Gastroesophageal sphincter (tissue), 4 donors: Measurements from ENCODE around the gene RPGRIP1. TPM values are rescaled to one million over a fixed set of nuclear protein-coding genes. Genes with fewer than 3 reads are reported as not detected.

Experiments
- ATAC-seq: fragments of 150-250 bp; one replicate; pipeline ENCODE4 v1.9.1; 2016; ENCODE audit warnings: mild to moderate bottlenecking, moderate library complexity
- H3K27ac ChIP-seq, 4 donors: fragments of 200-600 bp; sonication (generic) in 3 of 4; 1 replicate in 3 of 4; 2 replicates in 1 of 4; pipeline ENCODE4 v1.5.1; 2016 to 2019
- H3K27me3 ChIP-seq: fragments of 200-600 bp; sonication (generic); one replicate; pipeline ENCODE4 v1.5.1; 2019
- H3K36me3 ChIP-seq, 2 donors: fragments of 200-600 bp; sonication (generic); one replicate each; pipeline ENCODE4 v1.5.1; 2019; ENCODE audit warnings: control low read depth in 1 of 2
- H3K4me1 ChIP-seq, 3 donors: fragments of 200-600 bp; sonication (generic); 1 replicate in 2 of 3; 2 replicates in 1 of 3; pipeline ENCODE4 v1.5.1; 2016 to 2019; ENCODE audit warnings: control low read depth in 2 of 3
- H3K4me3 ChIP-seq, 2 donors: fragments of 200-600 bp; sonication (generic); one replicate each; pipeline ENCODE4 v1.5.1; 2019; ENCODE audit warnings: mild to moderate bottlenecking in 1 of 2, moderate library complexity in 1 of 2
- H3K9me3 ChIP-seq, 3 donors: fragments of 200-600 bp; sonication (generic); one replicate each; pipeline ENCODE4 v1.5.1; 2017 to 2019; ENCODE audit warnings: control low read depth in 2 of 3
- EP300 ChIP-seq: sonication (generic); formaldehyde crosslinking; IDR thresholded peaks from one replicate; pipeline ENCODE4 v1.6.1; 2017; ENCODE audit warnings: antibody characterized with exemption, mild to moderate bottlenecking
- POLR2A ChIP-seq, 2 donors: fragments of 450-650 bp; IDR thresholded peaks; one replicate each; pipeline ENCODE4 v1.6.1; 2017; ENCODE audit warnings: antibody characterized with exemption in 2 of 2, mild to moderate bottlenecking in 2 of 2, moderate library complexity in 1 of 2
- POLR2AphosphoS5 ChIP-seq: sonication (generic); formaldehyde crosslinking; IDR thresholded peaks from one replicate; pipeline ENCODE4 v1.6.1; 2017; ENCODE audit warnings: antibody characterized with exemption
- WGBS, 2 donors: methylation state at CpG; one replicate each; pipeline ENCODE4 v1.1.5; 2018; ENCODE audit warnings: low coverage in 1 of 2; 5-methylcytosine and 5-hydroxymethylcytosine counted together
- total RNA-seq, 4 donors: library from RNA; depleted of rRNA; stranded (reverse); fragments of >200 nt; gene quantifications; one replicate each; pipeline ENCODE4 v1.1.0, GENCODE V29; 2016
- TF ChIP-seq, protein P1 (sequence below), 4 experiments: fragments of 200-600 bp in 2 of 4; fragments of 450-650 bp in 2 of 4; sonication (generic) in 1 of 4; IDR thresholded peaks; one replicate each; pipeline ENCODE4 v1.5.1; 2017 to 2019; ENCODE audit warnings: antibody characterized with exemption in 4 of 4, mild to moderate bottlenecking in 2 of 4, moderate library complexity in 2 of 4

Gene RPGRIP1
- total RNA-seq, 4 donors from 2014 or later = 0.13 to 0.62 (median 0.23) TPM; not detected in 1

DNA sequence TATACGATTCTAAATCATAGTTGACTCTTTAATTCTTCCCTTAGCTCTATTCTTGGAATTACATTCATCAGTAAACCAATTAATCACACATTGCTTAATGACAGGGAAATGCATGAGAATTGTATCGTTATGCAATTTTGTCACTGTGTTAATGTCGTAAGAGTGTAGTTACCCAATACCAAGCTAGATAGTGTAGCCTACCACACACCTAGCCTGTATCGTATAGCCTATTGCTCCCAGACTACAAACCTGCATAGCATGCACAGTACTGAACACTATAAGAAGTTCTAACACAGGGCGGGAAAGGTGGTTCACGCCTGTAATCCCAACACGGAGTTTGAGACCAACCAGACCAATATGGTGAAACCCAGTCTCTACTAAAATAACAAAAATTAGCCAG is 35.3 kb upstream of the RPGRIP1 start:
- Histone ChIP-seq H3K9me3 (no peaks in the 10 kb centered on the region), H3K4me1 (peaks cover 6 to 79% (median 6%) of the 10 kb centered on the region in 3 donors), H3K4me3 (no peak overlapping the region), H3K36me3 (peaks cover 0 to 31% of the 10 kb centered on the region in 2 donors), H3K27ac (no peak overlapping the region), H3K27me3 (no peaks in the 10 kb centered on the region)
- 61 to 76% methylated on average over 5 to 7 of the region's 7 CpGs for WGBS, 2 donors
- TF ChIP-seq, protein P1, sequence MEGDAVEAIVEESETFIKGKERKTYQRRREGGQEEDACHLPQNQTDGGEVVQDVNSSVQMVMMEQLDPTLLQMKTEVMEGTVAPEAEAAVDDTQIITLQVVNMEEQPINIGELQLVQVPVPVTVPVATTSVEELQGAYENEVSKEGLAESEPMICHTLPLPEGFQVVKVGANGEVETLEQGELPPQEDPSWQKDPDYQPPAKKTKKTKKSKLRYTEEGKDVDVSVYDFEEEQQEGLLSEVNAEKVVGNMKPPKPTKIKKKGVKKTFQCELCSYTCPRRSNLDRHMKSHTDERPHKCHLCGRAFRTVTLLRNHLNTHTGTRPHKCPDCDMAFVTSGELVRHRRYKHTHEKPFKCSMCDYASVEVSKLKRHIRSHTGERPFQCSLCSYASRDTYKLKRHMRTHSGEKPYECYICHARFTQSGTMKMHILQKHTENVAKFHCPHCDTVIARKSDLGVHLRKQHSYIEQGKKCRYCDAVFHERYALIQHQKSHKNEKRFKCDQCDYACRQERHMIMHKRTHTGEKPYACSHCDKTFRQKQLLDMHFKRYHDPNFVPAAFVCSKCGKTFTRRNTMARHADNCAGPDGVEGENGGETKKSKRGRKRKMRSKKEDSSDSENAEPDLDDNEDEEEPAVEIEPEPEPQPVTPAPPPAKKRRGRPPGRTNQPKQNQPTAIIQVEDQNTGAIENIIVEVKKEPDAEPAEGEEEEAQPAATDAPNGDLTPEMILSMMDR (IDR thresholded peaks at IDR 0.05) = no peak
- TF ChIP-seq POLR2AphosphoS5 (no peak), EP300 (no peak), POLR2A (IDR thresholded peaks at IDR 0.05) (no peak)
- ATAC-seq = no peak

DNA sequence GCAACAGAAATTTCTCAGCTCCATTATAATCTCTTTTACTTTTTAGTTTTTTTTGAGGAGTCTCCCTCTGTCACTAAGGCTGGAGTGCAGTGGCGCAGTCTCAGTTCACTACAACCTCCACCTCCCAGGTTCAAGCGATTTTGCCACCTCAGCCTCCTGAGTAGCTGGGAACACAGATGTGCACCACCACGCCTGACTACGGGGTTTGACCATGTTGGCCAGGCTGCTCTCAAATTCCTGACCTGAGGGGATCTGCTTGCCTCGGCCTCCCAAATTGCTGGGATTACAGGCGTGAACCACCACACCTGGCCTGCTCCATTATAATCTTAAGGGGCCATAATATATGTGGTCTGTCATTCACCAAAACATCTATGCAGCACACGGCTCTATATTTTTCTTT is 34.1 kb upstream of the RPGRIP1 start:
- no peak for TF ChIP-seq POLR2A (IDR thresholded peaks at IDR 0.05)
- TF ChIP-seq EP300 = no peak
- TF ChIP-seq, protein P1 (IDR thresholded peaks at IDR 0.05) = no peak
- TF ChIP-seq POLR2AphosphoS5 = no peak
- ATAC-seq = no peak
- Histone ChIP-seq H3K9me3 (no peaks in the 10 kb centered on the region), H3K27me3 (no peaks in the 10 kb centered on the region), H3K4me1 (peaks cover 0 to 66% (median 6%) of the 10 kb centered on the region in 3 donors), H3K4me3 (no peak overlapping the region), H3K36me3 (peaks cover 0 to 41% of the 10 kb centered on the region in 2 donors), H3K27ac (no peak overlapping the region)
- 90 to 95% methylated on average over 3 to 7 of the region's 7 CpGs for WGBS, 2 donors

DNA sequence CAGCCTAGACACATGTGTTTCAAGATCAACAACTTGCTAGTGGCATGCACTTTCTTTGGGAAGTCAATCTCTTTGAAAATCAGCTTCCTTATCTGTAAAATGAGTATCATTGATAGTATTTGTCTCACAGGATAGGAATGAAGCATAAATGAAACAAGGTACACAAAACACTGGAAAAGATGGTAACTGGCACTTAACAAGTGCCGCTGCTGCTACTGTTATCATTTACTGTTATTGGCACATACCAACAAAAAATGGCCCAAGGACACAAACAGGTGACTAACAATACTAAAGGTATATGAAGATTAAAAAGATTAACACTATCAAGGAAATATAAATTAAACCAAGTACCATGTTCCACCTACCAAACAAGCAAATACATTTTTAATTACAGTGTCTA is 31.5 kb upstream of the RPGRIP1 start:
- Histone ChIP-seq H3K4me1 (peaks cover 0 to 56% (median 6%) of the 10 kb centered on the region in 3 donors), H3K27me3 (no peaks in the 10 kb centered on the region), H3K4me3 (no peak overlapping the region), H3K9me3 (no peaks in the 10 kb centered on the region), H3K27ac (no peak overlapping the region), H3K36me3 (peaks cover 0 to 58% of the 10 kb centered on the region in 2 donors)
- no peak for ATAC-seq
- TF ChIP-seq POLR2AphosphoS5 (no peak), EP300 (no peak), POLR2A (IDR thresholded peaks at IDR 0.05) (no peak)
- TF ChIP-seq, protein P1 (IDR thresholded peaks at IDR 0.05) = no peak
- WGBS, 2 donors = 94 to 100% methylated on average over 1 of the region's 1 CpG

DNA sequence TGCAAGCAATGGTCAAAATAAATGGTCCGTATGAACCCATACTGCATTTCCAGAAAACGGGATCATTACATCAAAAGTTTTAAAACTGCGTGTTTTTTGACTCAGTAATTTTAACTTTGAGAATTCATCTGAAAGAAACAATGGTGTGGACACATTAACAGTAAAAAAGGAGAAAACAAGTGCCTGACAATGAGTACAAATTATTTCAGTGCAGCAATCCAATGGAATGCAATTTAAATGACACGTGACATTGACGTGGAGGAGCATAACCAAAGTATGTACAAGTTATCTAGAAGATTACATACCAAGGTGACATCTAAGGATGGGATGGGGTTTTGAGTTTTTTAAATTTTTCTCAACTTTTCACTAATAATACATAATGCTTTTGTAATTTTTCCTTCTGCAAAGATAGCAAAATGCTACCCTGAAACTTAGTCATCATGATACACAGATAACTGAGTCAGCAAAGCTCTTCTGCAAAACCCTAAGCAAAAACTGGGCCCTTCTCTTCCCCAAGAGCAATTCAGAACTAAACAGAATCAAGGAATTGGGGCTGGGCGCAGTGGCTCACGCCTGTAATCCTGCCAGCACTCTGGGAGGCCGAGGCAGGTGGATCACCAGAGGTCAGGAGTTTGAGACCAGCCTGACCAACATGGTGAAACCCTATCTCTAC is 31.0 kb upstream of the RPGRIP1 start:
- TF ChIP-seq, protein P1 (IDR thresholded peaks at IDR 0.05) = no peak
- no peak for TF ChIP-seq EP300
- no peak for TF ChIP-seq POLR2AphosphoS5
- no peak for TF ChIP-seq POLR2A (IDR thresholded peaks at IDR 0.05)
- no peak for ATAC-seq
- 85 to 92% methylated on average over 5 to 7 of the region's 8 CpGs for WGBS, 2 donors
- Histone ChIP-seq H3K4me3 (no peak overlapping the region), H3K36me3 (peaks cover 0 to 56% of the 10 kb centered on the region in 2 donors), H3K9me3 (no peaks in the 10 kb centered on the region), H3K27me3 (no peaks in the 10 kb centered on the region), H3K27ac (no peak overlapping the region), H3K4me1 (peaks cover 0 to 61% (median 6%) of the 10 kb centered on the region in 3 donors)

DNA sequence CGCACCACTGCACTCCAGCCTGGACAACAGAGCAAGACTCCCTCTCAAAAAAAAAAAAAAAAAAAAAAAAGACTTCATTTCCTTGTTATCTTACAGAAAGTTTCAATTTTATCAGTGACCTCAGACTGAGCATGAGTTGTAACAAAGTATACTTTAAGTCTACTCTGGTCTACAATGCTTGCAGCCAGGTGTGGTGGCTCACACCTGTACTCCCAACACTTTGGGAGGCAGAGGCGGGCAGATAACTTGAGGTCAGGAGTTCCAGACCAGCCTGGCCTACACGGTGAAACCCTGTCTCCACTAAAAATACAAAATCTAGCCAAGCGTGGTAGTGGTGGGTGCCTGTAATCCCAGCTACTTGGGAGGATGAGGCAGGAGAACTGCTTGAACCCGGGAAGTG is 28.7 kb upstream of the RPGRIP1 start:
- Histone ChIP-seq H3K27ac (no peak overlapping the region), H3K4me3 (no peak overlapping the region), H3K4me1 (peaks cover 0 to 63% (median 6%) of the 10 kb centered on the region in 3 donors), H3K27me3 (no peaks in the 10 kb centered on the region), H3K36me3 (peaks cover 0 to 56% of the 10 kb centered on the region in 2 donors), H3K9me3 (no peaks in the 10 kb centered on the region)
- ATAC-seq = no peak
- TF ChIP-seq, protein P1 (IDR thresholded peaks at IDR 0.05) = no peak
- TF ChIP-seq POLR2AphosphoS5 (no peak), POLR2A (IDR thresholded peaks at IDR 0.05) (no peak), EP300 (no peak)
- WGBS, 2 donors = 93 to 100% methylated on average over 3 to 4 of the region's 5 CpGs
